Stomach (tissue), 9 donors: ENCODE results near the gene MACC1. TPM values are rescaled to one million over a fixed set of nuclear protein-coding genes. Genes with fewer than 3 reads are reported as not detected.

ENCODE experiments used
- DNase-seq, 2 donors: peaks; one replicate each; pipeline versions ENCODE4 v3.0.0 to v3.0.0-alpha.2; 2013 to 2019
- H3K27ac ChIP-seq, 5 donors: fragments of 200-600 bp in 4 of 5; sonication (generic) in 4 of 5; one replicate each; pipeline ENCODE4 v1.5.1; 2013 to 2019; ENCODE audit warnings: mild to moderate bottlenecking in 1 of 5, moderate library complexity in 1 of 5
- H3K27me3 ChIP-seq, 3 donors: fragments of 200-600 bp; sonication (generic); one replicate each; pipeline ENCODE4 v1.5.1; 2017 to 2019; ENCODE audit warnings: mixed run types in 1 of 3
- H3K36me3 ChIP-seq, 4 donors: fragments of 200-600 bp; sonication (generic); 1 replicate in 3 of 4; 2 replicates in 1 of 4; pipeline ENCODE4 v1.5.1; 2016 to 2019
- H3K4me1 ChIP-seq, 4 donors: fragments of 200-600 bp; sonication (generic); one replicate each; pipeline ENCODE4 v1.5.1; 2016 to 2019
- H3K4me3 ChIP-seq, 4 donors: fragments of 200-600 bp; sonication (generic) in 3 of 4; one replicate each; pipeline ENCODE4 v1.5.1; 2016 to 2019; ENCODE audit warnings: mild to moderate bottlenecking in 1 of 4
- H3K9me3 ChIP-seq, 4 donors: fragments of 200-600 bp; sonication (generic); one replicate each; pipeline ENCODE4 v1.5.1; 2016 to 2019
- EP300 ChIP-seq: sonication (generic); formaldehyde crosslinking; IDR thresholded peaks from one replicate; pipeline ENCODE4 v1.6.1; 2017; ENCODE audit warnings: antibody characterized with exemption
- POLR2A ChIP-seq, 4 donors: fragments of 450-650 bp; IDR thresholded peaks; one replicate each; pipeline ENCODE4 v1.6.1; 2016; ENCODE audit warnings: antibody characterized with exemption in 4 of 4, control low read depth in 2 of 4, mild to moderate bottlenecking in 1 of 4, moderate library complexity in 1 of 4
- POLR2AphosphoS5 ChIP-seq, 3 donors: sonication (generic); formaldehyde crosslinking; IDR thresholded peaks; one replicate each; pipeline ENCODE4 v1.6.1; 2016; ENCODE audit warnings: antibody characterized with exemption in 3 of 3
- WGBS, 5 donors: extraction: QIAGEN DNeasy Blood & Tissue Kit in 3 of 5; methylation state at CpG; one replicate each; pipeline versions ENCODE4 v1.1.5 to v1.1.7; 2013 to 2018; 5-methylcytosine and 5-hydroxymethylcytosine counted together
- intact Hi-C: fragments of 100-400 bp; cut with DNase I; formaldehyde crosslinking; loops from one replicate; pipeline ENCODE4 v1.15.1; 2023; ENCODE audit warnings: low total_unique reads
- polyA plus RNA-seq, 3 donors: library from polyadenylated mRNA; stranded (reverse); fragments of 200-250 nt; gene quantifications; one replicate each; pipeline ENCODE4 v1.2.3, GENCODE V29; 2013
- total RNA-seq, 5 donors: library from RNA; depleted of rRNA; stranded (reverse); fragments of >200 nt; gene quantifications; one replicate each; pipeline versions ENCODE4 v1.1.0 to v1.2.3, GENCODE V29; 2014 to 2016
- TF ChIP-seq, protein P1 (sequence below), 7 experiments: fragments of 450-650 bp in 4 of 7; fragments of 200-600 bp in 3 of 7; sonication (generic) in 3 of 7; IDR thresholded peaks; one replicate each; pipeline ENCODE4 v1.5.1; 2016 to 2019; ENCODE audit warnings: antibody characterized with exemption in 7 of 7, control low read depth in 2 of 7, mild to moderate bottlenecking in 1 of 7
- donor health status: healthy with polysubstance abuse.
- donor health status: Bipolar disorder and iron deficiency.
- donor health status: healthy.

MACC1 gene
- total and polyA plus RNA-seq, 8 donors, result 0.76 to 41.7 (median 2.2) TPM; not detected in 1

DNA sequence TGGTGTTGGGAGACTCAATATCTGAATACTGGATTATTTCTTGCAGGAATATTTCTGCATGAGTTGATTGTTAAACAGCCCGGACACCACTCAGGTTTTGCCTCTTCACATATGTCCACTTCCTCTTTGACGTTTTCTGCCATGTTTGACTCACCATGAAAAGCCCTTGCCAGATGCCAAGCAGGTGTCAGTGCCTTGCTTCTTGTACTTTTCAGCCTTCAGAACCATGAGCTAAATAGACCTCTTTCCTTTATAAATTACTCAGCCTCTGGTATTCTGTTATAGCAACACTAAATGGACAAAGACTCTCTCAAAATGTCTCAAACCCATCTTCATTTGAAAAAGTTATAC, 24.7 kb upstream of the MACC1 start:
- no peak for DNase-seq
- Histone ChIP-seq H3K4me1 (no peaks in the 10 kb centered on the region), H3K27ac (no peak overlapping the region), H3K4me3 (no peak overlapping the region), H3K36me3 (no peaks in the 10 kb centered on the region), H3K27me3 (no peaks in the 10 kb centered on the region), H3K9me3 (no peaks in the 10 kb centered on the region)
- intact Hi-C loops, result no loop called here
- 63 to 78% (median 75%) methylated on average over 2 of the region's 2 CpGs for WGBS, 5 donors
- no peak for TF ChIP-seq POLR2AphosphoS5 (IDR thresholded peaks at IDR 0.05)
- no peak for TF ChIP-seq POLR2A (IDR thresholded peaks at IDR 0.05)
- TF ChIP-seq, protein P1, sequence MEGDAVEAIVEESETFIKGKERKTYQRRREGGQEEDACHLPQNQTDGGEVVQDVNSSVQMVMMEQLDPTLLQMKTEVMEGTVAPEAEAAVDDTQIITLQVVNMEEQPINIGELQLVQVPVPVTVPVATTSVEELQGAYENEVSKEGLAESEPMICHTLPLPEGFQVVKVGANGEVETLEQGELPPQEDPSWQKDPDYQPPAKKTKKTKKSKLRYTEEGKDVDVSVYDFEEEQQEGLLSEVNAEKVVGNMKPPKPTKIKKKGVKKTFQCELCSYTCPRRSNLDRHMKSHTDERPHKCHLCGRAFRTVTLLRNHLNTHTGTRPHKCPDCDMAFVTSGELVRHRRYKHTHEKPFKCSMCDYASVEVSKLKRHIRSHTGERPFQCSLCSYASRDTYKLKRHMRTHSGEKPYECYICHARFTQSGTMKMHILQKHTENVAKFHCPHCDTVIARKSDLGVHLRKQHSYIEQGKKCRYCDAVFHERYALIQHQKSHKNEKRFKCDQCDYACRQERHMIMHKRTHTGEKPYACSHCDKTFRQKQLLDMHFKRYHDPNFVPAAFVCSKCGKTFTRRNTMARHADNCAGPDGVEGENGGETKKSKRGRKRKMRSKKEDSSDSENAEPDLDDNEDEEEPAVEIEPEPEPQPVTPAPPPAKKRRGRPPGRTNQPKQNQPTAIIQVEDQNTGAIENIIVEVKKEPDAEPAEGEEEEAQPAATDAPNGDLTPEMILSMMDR (IDR thresholded peaks at IDR 0.05), result no peak
- no peak for TF ChIP-seq EP300

DNA sequence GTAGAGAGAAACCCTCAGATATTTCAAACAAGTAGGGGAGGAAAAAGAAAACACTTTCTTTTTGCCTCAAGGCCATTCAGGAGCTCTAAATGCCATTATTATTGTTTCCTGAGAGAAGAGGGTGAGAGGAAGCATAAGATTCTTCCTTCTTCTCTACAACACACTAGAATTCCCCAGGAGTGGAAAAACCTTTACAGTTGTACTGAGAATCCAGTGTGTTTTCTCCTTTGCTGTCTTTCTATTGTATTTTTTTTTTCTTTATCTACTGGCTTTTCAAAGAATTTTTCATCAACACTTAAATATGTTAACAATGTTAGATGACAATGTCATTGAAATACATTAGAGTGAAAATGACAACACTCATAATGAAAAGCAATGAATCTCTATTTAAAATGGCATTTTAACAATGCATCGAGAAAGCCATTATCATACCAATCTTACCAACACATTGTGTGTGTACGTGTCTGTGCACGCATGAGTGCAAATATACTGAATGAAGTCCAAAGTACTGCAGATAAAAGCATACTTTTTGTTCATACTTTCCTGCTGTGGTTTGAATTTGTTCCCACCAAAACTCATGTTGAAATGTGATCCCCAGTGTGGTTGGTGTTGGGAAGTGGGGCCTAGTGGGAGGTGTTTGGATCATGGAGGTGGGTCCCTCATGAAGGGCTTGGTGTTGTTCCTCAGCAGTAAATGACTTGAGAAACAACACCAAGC, 24.2 kb upstream of the MACC1 start:
- WGBS, 5 donors, result 35 to 64% (median 40%) methylated on average over 3 of the region's 3 CpGs
- no peak overlapping the region for H3K27ac ChIP-seq
- intact Hi-C loops, result no loop called here

DNA sequence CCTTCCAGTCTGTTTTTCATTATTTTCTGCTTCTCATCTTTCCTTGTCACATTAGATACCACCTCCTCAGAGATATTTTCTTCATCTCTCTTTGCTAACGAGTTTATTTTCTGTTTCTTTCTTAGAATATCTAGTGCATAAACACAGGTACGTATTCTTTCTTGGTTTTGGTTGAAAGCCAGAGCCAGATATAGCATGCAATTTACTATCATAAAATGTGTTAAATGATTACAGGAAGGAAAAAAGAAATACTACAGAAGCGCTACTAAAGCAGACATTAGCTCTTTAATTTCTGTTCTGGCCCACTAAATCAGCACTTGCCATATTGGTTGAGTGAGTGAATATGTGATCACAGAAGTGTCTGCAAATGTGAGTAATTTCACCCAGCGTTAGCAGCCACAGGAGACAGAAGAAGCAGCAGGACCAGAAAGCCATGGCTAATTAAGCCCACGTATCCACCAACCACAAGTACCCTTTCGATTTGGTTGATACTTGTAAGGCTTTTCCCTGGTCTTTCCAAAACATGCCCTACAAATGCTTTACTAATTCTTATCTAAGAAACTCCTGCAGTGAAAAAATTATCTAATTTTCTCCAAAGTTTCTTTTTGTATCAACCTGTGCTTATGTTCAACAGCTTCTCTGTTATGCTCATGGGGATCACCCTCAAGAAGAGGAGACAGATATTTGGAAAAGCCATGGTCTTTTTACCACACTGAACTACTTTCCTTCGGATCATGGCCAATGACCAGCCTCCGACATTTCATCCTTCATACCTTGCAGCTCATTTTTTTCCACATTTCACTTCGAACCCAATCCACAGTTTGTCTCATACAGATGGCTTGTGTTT, 23.1 kb upstream of the MACC1 start:
- intact Hi-C loops, result no loop called here
- no peaks in the 10 kb centered on the region for H3K4me1 ChIP-seq
- H3K27me3 ChIP-seq, result no peaks in the 10 kb centered on the region
- no peak for DNase-seq
- H3K27ac ChIP-seq, result no peak overlapping the region
- WGBS, 5 donors, result 83 to 87% (median 85%) methylated on average over 9 of the region's 9 CpGs
- no peaks in the 10 kb centered on the region for H3K36me3 ChIP-seq
- H3K9me3 ChIP-seq, result no peaks in the 10 kb centered on the region
- no peak for TF ChIP-seq EP300
- no peak for TF ChIP-seq POLR2A (IDR thresholded peaks at IDR 0.05)
- TF ChIP-seq POLR2AphosphoS5 (IDR thresholded peaks at IDR 0.05), result no peak
- TF ChIP-seq, protein P1 (IDR thresholded peaks at IDR 0.05), result no peak
- no peak overlapping the region for H3K4me3 ChIP-seq

More for the DNA sequence above, 24.2 kb upstream of the MACC1 start:
- Histone ChIP-seq H3K4me1 (no peaks in the 10 kb centered on the region), H3K36me3 (no peaks in the 10 kb centered on the region), H3K4me3 (no peak overlapping the region), H3K27me3 (no peaks in the 10 kb centered on the region), H3K9me3 (no peaks in the 10 kb centered on the region)
- TF ChIP-seq POLR2A (IDR thresholded peaks at IDR 0.05) (no peak), EP300 (no peak), POLR2AphosphoS5 (IDR thresholded peaks at IDR 0.05) (no peak)
- TF ChIP-seq, protein P1 (IDR thresholded peaks at IDR 0.05), result no peak
- peak in 1 of 2 donors; percentile 26 for DNase-seq

DNA sequence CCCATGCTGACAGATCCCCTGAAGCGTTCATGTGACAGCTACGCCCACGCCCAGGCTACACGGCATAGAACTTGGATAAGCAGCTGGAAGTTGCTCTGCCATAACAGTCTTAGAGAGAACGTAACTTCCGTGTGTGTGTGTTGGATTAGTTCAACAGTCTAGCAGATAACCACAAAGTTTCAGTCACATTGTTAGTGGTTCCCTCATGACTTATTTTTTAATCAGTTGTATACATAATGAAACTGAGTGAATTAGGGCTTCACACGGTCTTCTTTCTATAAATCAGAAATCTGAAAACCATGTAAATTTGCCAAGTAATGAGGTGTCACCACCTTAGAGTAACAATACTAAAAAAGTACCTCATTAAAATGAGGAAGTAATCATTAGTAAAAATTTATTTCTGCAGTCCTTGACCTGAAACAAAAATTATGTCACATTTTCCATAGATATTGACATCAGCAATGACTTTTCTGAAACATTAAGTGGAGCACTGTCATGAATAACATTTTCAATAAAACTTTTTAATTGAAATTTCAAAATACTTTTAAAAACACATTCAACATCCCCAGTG, 21.7 kb upstream of the MACC1 start:
- Histone ChIP-seq H3K36me3 (no peaks in the 10 kb centered on the region), H3K27me3 (no peaks in the 10 kb centered on the region), H3K4me1 (no peaks in the 10 kb centered on the region), H3K27ac (peak overlapping the region in 3 of 5 donors; percentile 2 to 22 (median 5)), H3K9me3 (no peaks in the 10 kb centered on the region), H3K4me3 (no peak overlapping the region)
- DNase-seq, result peak; percentile 43 to 82
- intact Hi-C loops, result no loop called here
- WGBS, 5 donors, result 22 to 43% (median 31%) methylated on average over 7 of the region's 7 CpGs
- TF ChIP-seq POLR2AphosphoS5 (IDR thresholded peaks at IDR 0.05), result peak in 1 of 3 donors; percentile 58
- no peak for TF ChIP-seq EP300
